Glutamatergic neuron (in vitro differentiated cells): ENCODE measurements around the gene DSCAML1. TPM values are rescaled to one million over a fixed set of nuclear protein-coding genes. Genes with fewer than 3 reads are reported as not detected.

ENCODE experiments used
- DNase-seq: peaks from one replicate; pipeline ENCODE4 v3.0.0; 2022
- H3K27ac Mint-ChIP-seq: one replicate; pipeline ENCODE4 v1.8.0; 2020; ENCODE audit warnings: mild to moderate bottlenecking, mixed read lengths, inconsistent platforms; ENCODE audit not compliant: unreplicated experiment
- H3K27me3 Mint-ChIP-seq: one replicate; pipeline ENCODE4 v1.8.0; 2020; ENCODE audit warnings: mild to moderate bottlenecking, moderate library complexity, mixed read lengths, inconsistent platforms; ENCODE audit not compliant: unreplicated experiment
- H3K36me3 Mint-ChIP-seq: one replicate; pipeline ENCODE4 v1.8.0; 2020; ENCODE audit warnings: mild to moderate bottlenecking, mixed read lengths, inconsistent platforms; ENCODE audit not compliant: unreplicated experiment
- H3K4me1 Mint-ChIP-seq: one replicate; pipeline ENCODE4 v1.8.0; 2020; ENCODE audit warnings: mild to moderate bottlenecking, low read depth, mixed read lengths, inconsistent platforms; ENCODE audit not compliant: unreplicated experiment
- H3K4me3 Mint-ChIP-seq: one replicate; pipeline ENCODE4 v1.8.0; 2020; ENCODE audit warnings: mild to moderate bottlenecking, mixed read lengths, inconsistent platforms; ENCODE audit not compliant: unreplicated experiment
- H3K9me3 Mint-ChIP-seq: one replicate; pipeline ENCODE4 v1.8.0; 2020; ENCODE audit warnings: mild to moderate bottlenecking, moderate library complexity, mixed read lengths, inconsistent platforms; ENCODE audit not compliant: unreplicated experiment
- CTCF ChIP-seq: fragments of 200-600 bp; sonication (generic); IDR thresholded peaks from one replicate; pipeline ENCODE4 v1.5.0; 2021; ENCODE audit not compliant: partially characterized antibody, unreplicated experiment
- total RNA-seq: library from RNA; stranded (reverse); fragmentation: NEBNext Ultra II Directional; extraction: Animal tissue kit (Norgen Biotek cat#: 25700); gene quantifications from one replicate; pipeline ENCODE4 v1.2.1, GENCODE V29; 2021; ENCODE audit not compliant: unreplicated experiment

The DSCAML1 gene
- total RNA-seq, 1 donor from 2014 or later, result 0.07 TPM

- peaks cover 5% of the 10 kb centered on the region for H3K27me3 Mint-ChIP-seq
- H3K4me3 Mint-ChIP-seq, result no peak overlapping the region
- TF ChIP-seq CTCF, result no peak
- no peaks in the 10 kb centered on the region for H3K9me3 Mint-ChIP-seq
- no peak for DNase-seq
- H3K4me1 Mint-ChIP-seq, result peaks cover 2% of the 10 kb centered on the region
- peaks cover 5% of the 10 kb centered on the region for H3K36me3 Mint-ChIP-seq
- no peak overlapping the region for H3K27ac Mint-ChIP-seq
These were observed 406.3 kb downstream of the DSCAML1 start for GRCh38 chr11:117390743-117391142.

GRCh38 chr11:117387992-117388755 is 408.8 kb downstream of the DSCAML1 start:
- Mint-ChIP-seq H3K4me3 (no peak overlapping the region), H3K27ac (no peak overlapping the region), H3K9me3 (no peaks in the 10 kb centered on the region), H3K4me1 (peaks cover 2% of the 10 kb centered on the region), H3K27me3 (peaks cover 5% of the 10 kb centered on the region), H3K36me3 (peaks cover 5% of the 10 kb centered on the region)
- DNase-seq, result no peak
- no peak for TF ChIP-seq CTCF

DNA sequence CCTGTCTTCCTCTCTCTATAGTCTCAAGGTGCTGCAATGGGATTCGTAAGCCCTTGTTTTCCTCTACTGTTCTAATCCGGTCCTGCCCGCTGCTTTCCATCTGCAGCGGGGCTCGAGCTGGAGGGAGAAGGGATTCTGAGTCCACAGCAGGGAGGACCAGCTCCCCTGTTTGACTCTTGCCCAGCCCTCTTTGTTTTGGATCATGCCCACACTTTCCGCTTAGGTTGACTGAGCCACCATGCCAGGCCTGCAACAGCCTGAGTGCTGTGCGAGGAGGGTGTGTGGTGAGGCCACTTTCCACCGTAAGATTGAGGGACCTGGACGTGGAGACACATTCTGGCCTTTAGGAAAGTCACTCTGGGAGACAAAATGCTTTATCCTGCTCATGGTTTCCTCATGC is 411.1 kb downstream of the DSCAML1 start:
- Mint-ChIP-seq H3K9me3 (no peaks in the 10 kb centered on the region), H3K27ac (no peak overlapping the region), H3K4me1 (peaks cover 2% of the 10 kb centered on the region), H3K27me3 (peaks cover 2% of the 10 kb centered on the region), H3K4me3 (no peak overlapping the region), H3K36me3 (peaks cover 5% of the 10 kb centered on the region)
- DNase-seq, result no peak
- no peak for TF ChIP-seq CTCF

DNA sequence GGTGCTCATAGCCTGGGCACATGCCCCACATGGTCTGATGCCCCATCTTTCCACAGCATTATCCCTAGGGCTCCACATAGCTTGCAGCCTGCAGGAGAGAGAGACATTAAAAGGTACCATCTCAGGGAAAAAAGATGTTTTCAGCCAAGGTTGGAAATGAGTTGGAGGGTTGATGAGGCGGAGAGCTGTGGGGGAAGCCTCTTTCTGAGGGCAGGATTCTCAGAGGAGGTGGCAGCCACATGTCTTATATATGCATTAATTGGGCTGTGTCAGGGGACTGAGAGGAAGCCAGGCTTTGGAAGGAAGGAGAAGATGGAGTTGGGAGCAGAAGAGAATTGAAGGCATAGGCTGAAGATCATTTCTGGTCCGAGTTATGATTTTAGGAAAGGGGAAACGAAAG is 411.5 kb downstream of the DSCAML1 start:
- DNase-seq, result no peak

More for the DNA sequence above, 411.5 kb downstream of the DSCAML1 start:
- Mint-ChIP-seq H3K27me3 (no peaks in the 10 kb centered on the region), H3K4me1 (peaks cover 2% of the 10 kb centered on the region), H3K36me3 (peaks cover 5% of the 10 kb centered on the region), H3K4me3 (no peak overlapping the region), H3K27ac (no peak overlapping the region), H3K9me3 (no peaks in the 10 kb centered on the region)
- TF ChIP-seq CTCF, result no peak
